ENCODE results near the gene DDX28.
"Not testable (repeated sequence)": the region's sequence is repeated elsewhere in the genome, so short reads cannot be mapped to it uniquely, and the experiment has no call there.

Gene DDX28

GRCh38 chr16:68040506-68041288 lies 17.7 kb upstream of the DDX28 start:
- ChIA-PET POLR2A (interaction anchor here (0.6 to 1.6 kb wide), 5 partner anchors 19 to 186 kb away, joined by 3 to 5 read pairs (median 4); no protein-coding TSS in a partner anchor), CTCF (interaction anchor here (0.6 to 2.9 kb wide), 43 partner anchors 8 to 545 kb away, joined by 3 to 18 read pairs (median 4); partner anchors contain the start of genes DDX28, DUS2, LCAT and PSMB10)
- Histone ChIP-seq H3K4me1 (ENCODE audit: control extremely low read depth in 1 of 4, control insufficient read depth in 4 of 4, insufficient read depth in 4 of 4, low read length in 3 of 4) (peaks cover 7 to 21% (median 18%) of the 10 kb centered on the region in 4 experiments), H3K27ac (ENCODE audit: insufficient read depth in 1 of 2, low read depth in 1 of 2, low read length in 2 of 2, poor library complexity in 1 of 2, severe bottlenecking in 2 of 2) (no peak overlapping the region), H3K36me3 (ENCODE audit: control insufficient read depth in 4 of 4, insufficient read depth in 4 of 4, low read length in 3 of 4) (peaks cover 2 to 19% (median 8%) of the 10 kb centered on the region in 4 experiments), H3K4me3 (ENCODE audit: control insufficient read depth in 1 of 7, extremely low read depth in 1 of 7, insufficient read depth in 4 of 7, low read depth in 2 of 7, low read length in 6 of 7) (no peak overlapping the region), H3K9me3 (ENCODE audit: control extremely low read depth in 1 of 5, control insufficient read depth in 4 of 5, insufficient read depth in 2 of 5, low read depth in 1 of 5, low read length in 4 of 5) (no peaks in the 10 kb centered on the region), H3K27me3 (replicated peaks in 2 of 5; ENCODE audit: control insufficient read depth in 4 of 5, insufficient read depth in 5 of 5, low read length in 4 of 5) (no peaks in the 10 kb centered on the region)
- WGBS (ENCODE audit: insufficient coverage): 66% methylated on average over 12 of the region's 14 CpGs
- DNase-seq: peak; percentile 84 to 89 (median 89)

- 95% methylated on average over 7 of the region's 9 CpGs for WGBS (ENCODE audit: insufficient coverage)
- Histone ChIP-seq H3K36me3 (ENCODE audit: control insufficient read depth in 4 of 4, insufficient read depth in 4 of 4, low read length in 3 of 4) (peaks cover 2 to 23% (median 7%) of the 10 kb centered on the region in 4 experiments), H3K4me1 (ENCODE audit: control extremely low read depth in 1 of 4, control insufficient read depth in 4 of 4, insufficient read depth in 4 of 4, low read length in 3 of 4) (peaks cover 7 to 21% (median 18%) of the 10 kb centered on the region in 4 experiments), H3K27me3 (replicated peaks in 2 of 5; ENCODE audit: control insufficient read depth in 4 of 5, insufficient read depth in 5 of 5, low read length in 4 of 5) (no peaks in the 10 kb centered on the region), H3K4me3 (ENCODE audit: control insufficient read depth in 1 of 7, extremely low read depth in 1 of 7, insufficient read depth in 4 of 7, low read depth in 2 of 7, low read length in 6 of 7) (peak overlapping the region in 1 of 7 experiments; percentile 7), H3K27ac (ENCODE audit: insufficient read depth in 1 of 2, low read depth in 1 of 2, low read length in 2 of 2, poor library complexity in 1 of 2, severe bottlenecking in 2 of 2) (peak overlapping the region in 1 of 2 experiments; percentile 49), H3K9me3 (ENCODE audit: control extremely low read depth in 1 of 5, control insufficient read depth in 4 of 5, insufficient read depth in 2 of 5, low read depth in 1 of 5, low read length in 4 of 5) (no peaks in the 10 kb centered on the region)
- peak in 2 of 3 donors; percentile 35 to 41 for DNase-seq
- ChIA-PET CTCF (interaction anchor here (0.6 to 1.6 kb wide), 7 partner anchors 10 to 124 kb away, joined by 3 to 6 read pairs (median 3); no protein-coding TSS in a partner anchor), POLR2A (interaction anchor here (1.3 kb wide), 1 partner anchor 15 kb away, joined by 5 read pairs; the partner anchor contains the start of genes DDX28 and DUS2)
Measured at GRCh38 chr16:68037841-68038597, 15.0 kb upstream of the DDX28 start.

GRCh38 chr16:68035227-68035626 lies 12.2 kb upstream of the DDX28 start:
- CTCF ChIA-PET: interaction anchor here (1.0 kb wide), 2 partner anchors 41 to 51 kb away, joined by 3 to 4 read pairs; no protein-coding TSS in a partner anchor
- peaks cover 5 to 17% (median 13%) of the 10 kb centered on the region in 4 experiments for H3K4me1 ChIP-seq (ENCODE audit: control extremely low read depth in 1 of 4, control insufficient read depth in 4 of 4, insufficient read depth in 4 of 4, low read length in 3 of 4)
- no peak overlapping the region for H3K27ac ChIP-seq (ENCODE audit: insufficient read depth in 1 of 2, low read depth in 1 of 2, low read length in 2 of 2, poor library complexity in 1 of 2, severe bottlenecking in 2 of 2)
- POLR2A ChIA-PET: no interaction called here
- no peak for DNase-seq
- no peaks in the 10 kb centered on the region for H3K27me3 ChIP-seq (replicated peaks in 2 of 5; ENCODE audit: control insufficient read depth in 4 of 5, insufficient read depth in 5 of 5, low read length in 4 of 5)
- H3K36me3 ChIP-seq (ENCODE audit: control insufficient read depth in 4 of 4, insufficient read depth in 4 of 4, low read length in 3 of 4): peaks cover 2 to 21% (median 7%) of the 10 kb centered on the region in 4 experiments
- H3K9me3 ChIP-seq (ENCODE audit: control extremely low read depth in 1 of 5, control insufficient read depth in 4 of 5, insufficient read depth in 2 of 5, low read depth in 1 of 5, low read length in 4 of 5): no peaks in the 10 kb centered on the region
- WGBS (ENCODE audit: insufficient coverage): no CpG with 5 or more reads among the region's 2 CpGs
- H3K4me3 ChIP-seq (ENCODE audit: control insufficient read depth in 1 of 7, extremely low read depth in 1 of 7, insufficient read depth in 4 of 7, low read depth in 2 of 7, low read length in 6 of 7): no peak overlapping the region

- H3K9me3 ChIP-seq (ENCODE audit: control extremely low read depth in 1 of 5, control insufficient read depth in 4 of 5, insufficient read depth in 2 of 5, low read depth in 1 of 5, low read length in 4 of 5): no peaks in the 10 kb centered on the region
- DNase-seq: no peak
- H3K36me3 ChIP-seq (ENCODE audit: control insufficient read depth in 4 of 4, insufficient read depth in 4 of 4, low read length in 3 of 4): peaks cover 4 to 20% (median 8%) of the 10 kb centered on the region in 4 experiments
- no peaks in the 10 kb centered on the region for H3K27me3 ChIP-seq (replicated peaks in 2 of 5; ENCODE audit: control insufficient read depth in 4 of 5, insufficient read depth in 5 of 5, low read length in 4 of 5)
- H3K4me1 ChIP-seq (ENCODE audit: control extremely low read depth in 1 of 4, control insufficient read depth in 4 of 4, insufficient read depth in 4 of 4, low read length in 3 of 4): peaks cover 4 to 7% (median 5%) of the 10 kb centered on the region in 4 experiments
- 89% methylated on average over 2 of the region's 2 CpGs for WGBS (ENCODE audit: insufficient coverage)
- POLR2A ChIA-PET: interaction anchor here (0.6 kb wide), 1 partner anchor 11 kb away, joined by 3 read pairs; no protein-coding TSS in a partner anchor
- CTCF ChIA-PET: interaction anchor here (0.7 kb wide), 1 partner anchor 21 kb away, joined by 3 read pairs; no protein-coding TSS in a partner anchor
- no peak overlapping the region for H3K4me3 ChIP-seq (ENCODE audit: control insufficient read depth in 1 of 7, extremely low read depth in 1 of 7, insufficient read depth in 4 of 7, low read depth in 2 of 7, low read length in 6 of 7)
- no peak overlapping the region for H3K27ac ChIP-seq (ENCODE audit: insufficient read depth in 1 of 2, low read depth in 1 of 2, low read length in 2 of 2, poor library complexity in 1 of 2, severe bottlenecking in 2 of 2)
Measured at GRCh38 chr16:68033101-68033500, 10.1 kb upstream of the DDX28 start.

GRCh38 chr16:68031951-68032350 lies 8.9 kb upstream of the DDX28 start:
- H3K4me3 ChIP-seq (ENCODE audit: control insufficient read depth in 1 of 7, extremely low read depth in 1 of 7, insufficient read depth in 4 of 7, low read depth in 2 of 7, low read length in 6 of 7): no peak overlapping the region
- 100% methylated on average over 1 of the region's 2 CpGs for WGBS (ENCODE audit: insufficient coverage)
- peaks cover 6 to 25% (median 15%) of the 10 kb centered on the region in 4 experiments for H3K36me3 ChIP-seq (ENCODE audit: control insufficient read depth in 4 of 4, insufficient read depth in 4 of 4, low read length in 3 of 4)
- POLR2A ChIA-PET: no interaction called here
- no peaks in the 10 kb centered on the region for H3K4me1 ChIP-seq (ENCODE audit: control extremely low read depth in 1 of 4, control insufficient read depth in 4 of 4, insufficient read depth in 4 of 4, low read length in 3 of 4)
- H3K9me3 ChIP-seq (ENCODE audit: control extremely low read depth in 1 of 5, control insufficient read depth in 4 of 5, insufficient read depth in 2 of 5, low read depth in 1 of 5, low read length in 4 of 5): no peaks in the 10 kb centered on the region
- CTCF ChIA-PET: interaction anchor here (0.7 to 1.2 kb wide), 2 partner anchors 8 to 9 kb away, joined by 3 read pairs; no protein-coding TSS in a partner anchor
- H3K27me3 ChIP-seq (replicated peaks in 2 of 5; ENCODE audit: control insufficient read depth in 4 of 5, insufficient read depth in 5 of 5, low read length in 4 of 5): no peaks in the 10 kb centered on the region
- no peak for DNase-seq
- no peak overlapping the region for H3K27ac ChIP-seq (ENCODE audit: insufficient read depth in 1 of 2, low read depth in 1 of 2, low read length in 2 of 2, poor library complexity in 1 of 2, severe bottlenecking in 2 of 2)

- POLR2A ChIA-PET; H3K27ac ChIP-seq (ENCODE audit: insufficient read depth in 1 of 2, low read depth in 1 of 2, low read length in 2 of 2, poor library complexity in 1 of 2, severe bottlenecking in 2 of 2); DNase-seq; H3K4me3 ChIP-seq (ENCODE audit: control insufficient read depth in 1 of 7, extremely low read depth in 1 of 7, insufficient read depth in 4 of 7, low read depth in 2 of 7, low read length in 6 of 7); H3K27me3 ChIP-seq (replicated peaks in 2 of 5; ENCODE audit: control insufficient read depth in 4 of 5, insufficient read depth in 5 of 5, low read length in 4 of 5); H3K9me3 ChIP-seq (ENCODE audit: control extremely low read depth in 1 of 5, control insufficient read depth in 4 of 5, insufficient read depth in 2 of 5, low read depth in 1 of 5, low read length in 4 of 5); H3K4me1 ChIP-seq (ENCODE audit: control extremely low read depth in 1 of 4, control insufficient read depth in 4 of 4, insufficient read depth in 4 of 4, low read length in 3 of 4): not testable (repeated sequence)
- WGBS (ENCODE audit: insufficient coverage): 100% methylated on average over 5 of the region's 6 CpGs
- CTCF ChIA-PET: interaction anchor here (1.1 to 2.4 kb wide), 3 partner anchors 10 to 38 kb away, joined by 3 to 7 read pairs (median 3); no protein-coding TSS in a partner anchor
- H3K36me3 ChIP-seq (ENCODE audit: control insufficient read depth in 4 of 4, insufficient read depth in 4 of 4, low read length in 3 of 4): peaks cover 6 to 33% (median 18%) of the 10 kb centered on the region in 4 experiments
Measured at GRCh38 chr16:68030108-68030507, 7.1 kb upstream of the DDX28 start.
